ENCODE measurements around the gene KDM6B.
A peak's percentile ranks its signal among the peaks of the same experiment; 100 is the strongest.

KDM6B gene

GRCh38 chr17:7822126-7822525 is 11.9 kb upstream of the KDM6B start:
- TF ChIP-seq, protein P1, sequence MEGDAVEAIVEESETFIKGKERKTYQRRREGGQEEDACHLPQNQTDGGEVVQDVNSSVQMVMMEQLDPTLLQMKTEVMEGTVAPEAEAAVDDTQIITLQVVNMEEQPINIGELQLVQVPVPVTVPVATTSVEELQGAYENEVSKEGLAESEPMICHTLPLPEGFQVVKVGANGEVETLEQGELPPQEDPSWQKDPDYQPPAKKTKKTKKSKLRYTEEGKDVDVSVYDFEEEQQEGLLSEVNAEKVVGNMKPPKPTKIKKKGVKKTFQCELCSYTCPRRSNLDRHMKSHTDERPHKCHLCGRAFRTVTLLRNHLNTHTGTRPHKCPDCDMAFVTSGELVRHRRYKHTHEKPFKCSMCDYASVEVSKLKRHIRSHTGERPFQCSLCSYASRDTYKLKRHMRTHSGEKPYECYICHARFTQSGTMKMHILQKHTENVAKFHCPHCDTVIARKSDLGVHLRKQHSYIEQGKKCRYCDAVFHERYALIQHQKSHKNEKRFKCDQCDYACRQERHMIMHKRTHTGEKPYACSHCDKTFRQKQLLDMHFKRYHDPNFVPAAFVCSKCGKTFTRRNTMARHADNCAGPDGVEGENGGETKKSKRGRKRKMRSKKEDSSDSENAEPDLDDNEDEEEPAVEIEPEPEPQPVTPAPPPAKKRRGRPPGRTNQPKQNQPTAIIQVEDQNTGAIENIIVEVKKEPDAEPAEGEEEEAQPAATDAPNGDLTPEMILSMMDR (IDR thresholded peaks at IDR 0.05): no peak
- TF ChIP-seq ZFX (IDR thresholded peaks at IDR 0.05; ENCODE audit: borderline replicate concordance): no peak
- H3K27ac ChIP-seq: no peak overlapping the region

- TF ChIP-seq, protein P1 (IDR thresholded peaks at IDR 0.05): no peak
- TF ChIP-seq ZFX (IDR thresholded peaks at IDR 0.05; ENCODE audit: borderline replicate concordance): no peak
- H3K27ac ChIP-seq: no peak overlapping the region
These were observed 10.4 kb upstream of the KDM6B start for GRCh38 chr17:7823581-7824001.

- TF ChIP-seq, protein P1 (IDR thresholded peaks at IDR 0.05): no peak
- TF ChIP-seq ZFX (IDR thresholded peaks at IDR 0.05; ENCODE audit: borderline replicate concordance): no peak
- H3K27ac ChIP-seq: no peak overlapping the region
These were observed 9.7 kb upstream of the KDM6B start for GRCh38 chr17:7824021-7824924.

DNA sequence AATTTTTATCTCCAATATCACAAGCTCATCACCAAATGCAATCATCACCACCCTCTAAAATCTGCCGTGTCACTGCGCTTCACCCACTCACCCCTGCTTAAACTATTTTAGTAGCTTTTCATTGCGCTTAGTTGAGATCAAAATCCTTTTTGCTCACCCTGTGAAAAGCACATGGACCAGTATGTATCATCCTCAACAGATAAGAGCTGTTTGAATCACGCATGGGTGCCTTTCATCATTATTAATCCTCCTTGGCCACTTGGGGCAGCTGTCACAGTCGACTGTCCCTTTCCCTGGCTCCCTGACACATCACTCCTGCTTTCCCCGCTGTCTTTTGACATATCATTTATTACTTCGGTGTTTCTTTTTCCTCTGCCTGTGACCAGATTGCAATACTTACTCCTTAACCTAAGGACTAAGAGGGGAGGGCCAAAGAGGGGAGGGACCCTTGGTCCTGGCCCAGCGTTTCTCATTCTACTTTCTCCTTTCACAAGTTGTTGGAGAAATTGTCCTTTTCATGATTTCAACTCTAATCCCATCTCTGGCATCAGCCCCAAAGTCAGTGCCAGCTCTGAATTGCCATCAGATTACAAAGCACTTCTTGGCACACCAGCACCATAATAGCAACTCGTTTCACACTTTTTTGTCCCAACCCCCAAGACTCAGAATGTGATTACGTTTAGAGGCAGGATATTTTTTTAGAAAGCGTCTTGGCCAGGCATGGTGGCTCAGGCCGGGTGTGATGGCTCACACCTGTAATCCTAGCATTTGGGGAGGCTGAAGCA is 8.6 kb upstream of the KDM6B start:
- TF ChIP-seq, protein P1 (IDR thresholded peaks at IDR 0.05): peak; percentile 24; the same call in 1 of the 2 replicates
- TF ChIP-seq ZFX (IDR thresholded peaks at IDR 0.05; ENCODE audit: borderline replicate concordance): no peak
- no peak overlapping the region for H3K27ac ChIP-seq

GRCh38 chr17:7830616-7831015 is 3.4 kb upstream of the KDM6B start:
- TF ChIP-seq, protein P1 (IDR thresholded peaks at IDR 0.05): no peak
- TF ChIP-seq ZFX (IDR thresholded peaks at IDR 0.05; ENCODE audit: borderline replicate concordance): no peak
- H3K27ac ChIP-seq: no peak overlapping the region

DNA sequence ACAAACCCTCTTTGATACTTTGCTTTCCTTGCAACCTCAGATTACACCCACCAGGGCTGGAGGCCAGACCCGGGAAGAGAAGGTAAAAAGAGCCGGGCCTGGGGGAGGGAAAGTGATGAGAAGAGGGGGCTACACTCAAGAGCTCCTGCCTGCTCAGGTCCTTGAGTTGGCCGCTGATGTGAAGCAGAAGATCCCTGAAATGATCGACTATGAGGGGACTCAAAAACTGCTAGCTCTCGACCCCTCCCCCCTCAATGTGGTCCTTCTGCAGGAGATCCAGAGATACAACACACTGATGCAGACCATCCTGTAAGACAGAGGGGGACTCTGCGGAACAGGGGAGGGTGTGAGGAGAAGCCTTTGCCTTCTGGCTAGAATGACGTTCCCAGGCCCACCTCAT is 2.8 kb upstream of the KDM6B start:
- TF ChIP-seq, protein P1 (IDR thresholded peaks at IDR 0.05): no peak
- no peak for TF ChIP-seq ZFX (IDR thresholded peaks at IDR 0.05; ENCODE audit: borderline replicate concordance)
- H3K27ac ChIP-seq: no peak overlapping the region
